KOPT-K1 (cell line): Measurements from ENCODE around the gene JAKMIP2.

Experiments
- H3K27ac ChIP-seq: fragments of 200-600 bp; sonication (generic); 2 replicates; pipeline ENCODE4 v1.5.1; 2016; ENCODE audit warnings: antibody characterized with exemption, mild to moderate bottlenecking, low read depth, low read length; ENCODE audit not compliant: poor library complexity, severe bottlenecking
- H3K36me3 ChIP-seq: fragments of 200-600 bp; sonication (generic); 2 replicates; pipeline ENCODE4 v1.5.1; 2017; ENCODE audit warnings: antibody characterized with exemption, mild to moderate bottlenecking, low read length, moderate library complexity; ENCODE audit not compliant: insufficient read depth
- H3K9me3 ChIP-seq: fragments of 200-600 bp; sonication (generic); 2 replicates; pipeline ENCODE4 v1.5.1; 2017; ENCODE audit warnings: antibody characterized with exemption, low read length, mild to moderate bottlenecking; ENCODE audit not compliant: insufficient read depth, poor library complexity, severe bottlenecking

Gene JAKMIP2

GRCh38 chr5:147708708-147709107, 73.8 kb downstream of the JAKMIP2 start:
- Histone ChIP-seq H3K9me3 (no peaks in the 10 kb centered on the region), H3K27ac (no peak overlapping the region), H3K36me3 (no peaks in the 10 kb centered on the region)

- H3K9me3 ChIP-seq, result no peaks in the 10 kb centered on the region
- H3K27ac ChIP-seq, result no peak overlapping the region
- no peaks in the 10 kb centered on the region for H3K36me3 ChIP-seq
These were observed 78.0 kb downstream of the JAKMIP2 start for GRCh38 chr5:147704544-147704943.

GRCh38 chr5:147701468-147701867, 81.1 kb downstream of the JAKMIP2 start:
- Histone ChIP-seq H3K36me3 (no peaks in the 10 kb centered on the region), H3K9me3 (peaks cover 25% of the 10 kb centered on the region), H3K27ac (no peak overlapping the region)

- no peak overlapping the region for H3K27ac ChIP-seq
- peaks cover 25% of the 10 kb centered on the region for H3K9me3 ChIP-seq
- no peaks in the 10 kb centered on the region for H3K36me3 ChIP-seq
These were observed 82.9 kb downstream of the JAKMIP2 start for GRCh38 chr5:147699496-147700088.

- Histone ChIP-seq H3K9me3 (peaks cover 25% of the 10 kb centered on the region), H3K36me3 (no peaks in the 10 kb centered on the region), H3K27ac (no peak overlapping the region)
These were observed 85.1 kb downstream of the JAKMIP2 start for GRCh38 chr5:147697380-147697779.

- no peak overlapping the region for H3K27ac ChIP-seq
- H3K36me3 ChIP-seq, result no peaks in the 10 kb centered on the region
- H3K9me3 ChIP-seq, result peaks cover 25% of the 10 kb centered on the region
These were observed 87.8 kb downstream of the JAKMIP2 start for GRCh38 chr5:147694772-147695171.

GRCh38 chr5:147693233-147693632, 89.3 kb downstream of the JAKMIP2 start:
- no peak overlapping the region for H3K27ac ChIP-seq
- H3K36me3 ChIP-seq, result no peaks in the 10 kb centered on the region
- peaks cover 14% of the 10 kb centered on the region for H3K9me3 ChIP-seq

- Histone ChIP-seq H3K36me3 (no peaks in the 10 kb centered on the region), H3K27ac (no peak overlapping the region), H3K9me3 (no peaks in the 10 kb centered on the region)
These were observed 91.4 kb downstream of the JAKMIP2 start for GRCh38 chr5:147691130-147691529.

- Histone ChIP-seq H3K27ac (no peak overlapping the region), H3K9me3 (no peaks in the 10 kb centered on the region)
These were observed 91.9 kb downstream of the JAKMIP2 start for GRCh38 chr5:147690595-147690994.

GRCh38 chr5:147689426-147689825, 93.1 kb downstream of the JAKMIP2 start:
- H3K27ac ChIP-seq, result no peak overlapping the region
- no peaks in the 10 kb centered on the region for H3K9me3 ChIP-seq
- H3K36me3 ChIP-seq, result no peaks in the 10 kb centered on the region

More at GRCh38 chr5:147690595-147690994, 91.9 kb downstream of the JAKMIP2 start:
- no peaks in the 10 kb centered on the region for H3K36me3 ChIP-seq

GRCh38 chr5:147688656-147689356, 93.7 kb downstream of the JAKMIP2 start:
- Histone ChIP-seq H3K9me3 (no peaks in the 10 kb centered on the region), H3K36me3 (no peaks in the 10 kb centered on the region), H3K27ac (no peak overlapping the region)

GRCh38 chr5:147687118-147687517, 95.4 kb downstream of the JAKMIP2 start:
- no peaks in the 10 kb centered on the region for H3K36me3 ChIP-seq

GRCh38 chr5:147686421-147686820, 96.1 kb downstream of the JAKMIP2 start:
- no peaks in the 10 kb centered on the region for H3K36me3 ChIP-seq
- H3K27ac ChIP-seq, result no peak overlapping the region
- H3K9me3 ChIP-seq, result no peaks in the 10 kb centered on the region

More at GRCh38 chr5:147687118-147687517, 95.4 kb downstream of the JAKMIP2 start:
- Histone ChIP-seq H3K9me3 (no peaks in the 10 kb centered on the region), H3K27ac (no peak overlapping the region)

GRCh38 chr5:147685993-147686392, 96.5 kb downstream of the JAKMIP2 start:
- no peaks in the 10 kb centered on the region for H3K36me3 ChIP-seq
- H3K27ac ChIP-seq, result no peak overlapping the region
- no peaks in the 10 kb centered on the region for H3K9me3 ChIP-seq

GRCh38 chr5:147675168-147675567, 107.4 kb downstream of the JAKMIP2 start:
- Histone ChIP-seq H3K27ac (no peak overlapping the region), H3K36me3 (no peaks in the 10 kb centered on the region), H3K9me3 (no peaks in the 10 kb centered on the region)

GRCh38 chr5:147674411-147674810, 108.1 kb downstream of the JAKMIP2 start:
- Histone ChIP-seq H3K27ac (no peak overlapping the region), H3K36me3 (no peaks in the 10 kb centered on the region), H3K9me3 (no peaks in the 10 kb centered on the region)
